Heart left ventricle (tissue), 16 donors: ENCODE results near the gene CHTF8. TPM values are rescaled to one million over a fixed set of nuclear protein-coding genes. Genes with fewer than 3 reads are reported as not detected.

Experiments used
- ATAC-seq, 4 donors: fragments of 200-7000 bp; cut with Tn5 transposase; one replicate each; pipeline ENCODE4 v1.9.1; 2020 to 2022; ENCODE audit warnings: moderate library complexity in 4 of 4, mild to moderate bottlenecking in 3 of 4, moderate number of reproducible peaks in 1 of 4
- DNase-seq, 5 donors: peaks; one replicate each; pipeline ENCODE4 v3.0.0-alpha.2; 2020
- H3K27ac ChIP-seq, 12 donors: fragments of 200-600 bp; sonication (generic) in 4 of 12; one replicate each; pipeline versions ENCODE4 v1.5.0 to v1.8.0; 2016 to 2022; ENCODE audit warnings: mild to moderate bottlenecking in 2 of 12
- H3K27me3 ChIP-seq, 9 donors: fragments of 200-600 bp; sonication (generic) in 2 of 9; one replicate each; pipeline versions ENCODE4 v1.5.1 to v1.8.0; 2016 to 2022; ENCODE audit warnings: mild to moderate bottlenecking in 3 of 9
- H3K36me3 ChIP-seq, 9 donors: fragments of 200-600 bp; sonication (generic) in 2 of 9; one replicate each; pipeline versions ENCODE4 v1.5.0 to v1.8.0; 2018 to 2022; ENCODE audit warnings: mild to moderate bottlenecking in 2 of 9
- H3K4me1 ChIP-seq, 12 donors: fragments of 200-600 bp; sonication (generic) in 4 of 12; one replicate each; pipeline versions ENCODE4 v1.5.0 to v1.8.0; 2016 to 2022; ENCODE audit warnings: mild to moderate bottlenecking in 3 of 12
- H3K4me3 ChIP-seq, 12 donors: fragments of 200-600 bp; sonication (generic) in 4 of 12; one replicate each; pipeline versions ENCODE4 v1.5.0 to v1.8.0; 2017 to 2022; ENCODE audit warnings: mild to moderate bottlenecking in 9 of 12, moderate library complexity in 4 of 12
- H3K9me3 ChIP-seq, 12 donors: fragments of 200-600 bp; sonication (generic) in 4 of 12; one replicate each; pipeline versions ENCODE4 v1.5.0 to v1.8.0; 2016 to 2022; ENCODE audit warnings: mild to moderate bottlenecking in 1 of 12
- CTCF ChIP-seq, 12 donors: fragments of 200-600 bp; sonication (generic) in 4 of 12; IDR thresholded peaks; one replicate each; pipeline versions ENCODE4 v1.5.0 to v1.8.0; 2018 to 2022; ENCODE audit warnings: antibody characterized with exemption in 12 of 12, mild to moderate bottlenecking in 5 of 12
- POLR2A ChIP-seq, 2 donors: fragments of 450-650 bp; IDR thresholded peaks; one replicate each; pipeline ENCODE4 v1.6.1; 2017; ENCODE audit warnings: antibody characterized with exemption in 2 of 2, mild to moderate bottlenecking in 2 of 2, moderate library complexity in 2 of 2
- WGBS, 4 donors: extraction: QIAGEN DNeasy Blood & Tissue Kit in 2 of 4; methylation state at CpG; one replicate each; pipeline versions ENCODE4 v1.1.5 to v1.1.7; 2013 to 2018; 5-methylcytosine and 5-hydroxymethylcytosine counted together
- intact Hi-C, 10 donors: fragments of 100-400 bp; cut with DNase I; formaldehyde crosslinking; loops; one replicate each; pipeline versions ENCODE4 v1.11.1 to v1.14.2; 2022
- polyA plus RNA-seq, 2 donors: library from polyadenylated mRNA; stranded (reverse); fragments of 200-250 nt; gene quantifications; one replicate each; pipeline ENCODE4 v1.2.3, GENCODE V29; 2013
- total RNA-seq, 9 donors: library from RNA; depleted of rRNA in 2 of 9; stranded (reverse); fragments of >200 nt in 2 of 9; fragmentation: NEBNext Ultra II Directional in 3 of 9; extraction: Animal tissue kit (Norgen Biotek cat#: 25700) in 3 of 9; gene quantifications; one replicate each; pipeline versions ENCODE4 v1.1.0 to v1.2.4, GENCODE V29; 2016 to 2023
- donor health status: ischemic (EF 13 %, LVEDD 7.1; RV severe dilation, severe dysfunction).
- donor health status: healthy with polysubstance abuse.
- donor health status: DM: no; HTN: yes; CAD: no.
- donor health status: DM: no; HTN: no; CAD: no.
- donor health status: ischemic (EF 25% LVEDD 6.9; RV normal size, moderate dysfunction).
- donor health status: ischemic (EF 25% LVEDD 5.7; RV mildly dilated, moderate dysfunction).
- donor health status: healthy.
- donor health status: DM: yes; HTN: yes; CAD: no.
- donor health status: ischemic (EF 35%, LVEDD 5.7; RV mildly dilated, moderate dysfunction).
- donor health status: nonischemic (EF 11% LVEDD 7.7; RV severe dilation, severe dysfunction).
- donor health status: DM: yes; HTN: yes; CAD: no.
- donor health status: PGD.
- donor health status: ischemic (EF 29% LVEDD 5.4; RV normal size, mild dysfunction).
- donor health status: nonischemic (EF 23%, LVEDD 6.1; RV moderate dilation, normal function).

CHTF8 gene
- total and polyA plus RNA-seq, 11 donors, result 18.7 to 79.7 (median 53.2) TPM

- TF ChIP-seq POLR2A (IDR thresholded peaks at IDR 0.05) (no peak), CTCF (IDR thresholded peaks at IDR 0.05) (no peak)
- Histone ChIP-seq H3K9me3 (no peaks in the 10 kb centered on the region), H3K4me3 (no peak overlapping the region), H3K27me3 (no peaks in the 10 kb centered on the region), H3K27ac (no peak overlapping the region), H3K4me1 (peaks cover 0 to 9% (median 2%) of the 10 kb centered on the region in 12 donors), H3K36me3 (peaks cover 0 to 3% (median 0%) of the 10 kb centered on the region in 9 donors)
- ATAC-seq (no peak), DNase-seq (no peak)
- intact Hi-C loops, result no loop called here
- 78 to 82% (median 82%) methylated on average over 3 of the region's 3 CpGs for WGBS, 4 donors
Observed at GRCh38 chr16:69071036-69071435, 61.4 kb downstream of the CHTF8 start.

GRCh38 chr16:69069504-69069903, 62.9 kb downstream of the CHTF8 start:
- Histone ChIP-seq H3K27ac (no peak overlapping the region), H3K9me3 (no peaks in the 10 kb centered on the region), H3K4me3 (no peak overlapping the region), H3K4me1 (peaks cover 0 to 16% (median 5%) of the 10 kb centered on the region in 12 donors), H3K36me3 (peaks cover 0 to 3% (median 0%) of the 10 kb centered on the region in 9 donors), H3K27me3 (no peaks in the 10 kb centered on the region)
- intact Hi-C loops, result no loop called here
- no peak for ATAC-seq
- DNase-seq, result no peak
- WGBS, 4 donors, result 97 to 99% (median 98%) methylated on average over 5 of the region's 5 CpGs
- no peak for TF ChIP-seq POLR2A (IDR thresholded peaks at IDR 0.05)
- TF ChIP-seq CTCF (IDR thresholded peaks at IDR 0.05), result no peak

Other genes with a start within 250 kb of the CHTF8 start
- 1 to 10 TPM in 2 of 9 donors, under 1 TPM in 7; 0.21 to 2.0 (median 0.48) TPM for gene HAS3, start 26.9 kb downstream of the CHTF8 start, total RNA-seq
- under 1 TPM; 0.27 to 0.72 TPM for gene HAS3, start 26.9 kb downstream of the CHTF8 start, polyA plus RNA-seq
- gene UTP4, start 61 bp upstream of the CHTF8 start, total RNA-seq, result 10 to 100 TPM; 12.8 to 38.2 (median 28.3) TPM
- gene UTP4, start 61 bp upstream of the CHTF8 start, polyA plus RNA-seq, result 10 to 100 TPM; 11.8 to 31.1 TPM
- 10 to 100 TPM in 7 of 9 donors, 1 to 10 TPM in 2; 8.6 to 28.5 (median 13.2) TPM for gene SNTB2, start 54.6 kb upstream of the CHTF8 start, total RNA-seq
- 1 to 10 TPM; 2.2 to 5.0 TPM for gene SNTB2, start 54.6 kb upstream of the CHTF8 start, polyA plus RNA-seq
- gene VPS4A, start 178.8 kb upstream of the CHTF8 start, total RNA-seq, result 10 to 100 TPM; 24.8 to 46.9 (median 28.4) TPM
- 10 to 100 TPM; 34.6 to 47.0 TPM for gene VPS4A, start 178.8 kb upstream of the CHTF8 start, polyA plus RNA-seq
- 10 to 100 TPM in 2 of 9 donors, 1 to 10 TPM in 7; 2.7 to 13.8 (median 6.0) TPM for gene PDF, start 198.0 kb upstream of the CHTF8 start, total RNA-seq
- gene PDF, start 198.0 kb upstream of the CHTF8 start, polyA plus RNA-seq, result 1 to 10 TPM; 1.4 to 9.7 TPM
- 10 to 100 TPM; 19.7 to 43.0 (median 26.5) TPM for gene COG8, start 207.0 kb upstream of the CHTF8 start, total RNA-seq
- gene COG8, start 207.0 kb upstream of the CHTF8 start, polyA plus RNA-seq, result 10 to 100 TPM; 13.3 to 19.9 TPM
- 10 to 100 TPM in 5 of 9 donors, 1 to 10 TPM in 4; 5.4 to 13.9 (median 10.3) TPM for gene NIP7, start 207.2 kb upstream of the CHTF8 start, total RNA-seq
- 10 to 100 TPM in 1 of 2 donors, 1 to 10 TPM in 1; 4.7 to 11.1 TPM for gene NIP7, start 207.2 kb upstream of the CHTF8 start, polyA plus RNA-seq
- gene TMED6, start 219.2 kb upstream of the CHTF8 start, total RNA-seq, result under 1 TPM in 2 of 9 donors, not detected in 7; 0.56 to 0.76 TPM
- under 1 TPM in 1 of 2 donors, not detected in 1; 0.08 TPM for gene TMED6, start 219.2 kb upstream of the CHTF8 start, polyA plus RNA-seq